GM12878 (cell line): ENCODE measurements around the gene PCDHGA4. TPM values are rescaled to one million over a fixed set of nuclear protein-coding genes. Genes with fewer than 3 reads are reported as not detected.

Source experiments
- ATAC-seq: fragments of 200-7000 bp; cut with Tn5 transposase; 3 replicates; pipeline ENCODE4 v1.9.1; 2020; ENCODE audit warnings: mild to moderate bottlenecking, moderate library complexity
- BruUV-seq: library from RNA; stranded (reverse); fragments of 400-500 nt; replicated peaks from 2 replicates; lab custom pipeline; 2021; lab: Mats Ljungman, UMichigan
- CTCF ChIA-PET: fragments of 300-600 bp; sonication (Branson Sonifier 250); formaldehyde crosslinking; extraction: SDS; loops from one replicate; lab custom pipeline; 2021; ENCODE audit warnings: inconsistent platforms; lab: Yijun Ruan, JAX
- POLR2A ChIA-PET: fragments of 350-600 bp; formaldehyde crosslinking; extraction: SDS; loops from one replicate; lab custom pipeline; 2021; ENCODE audit warnings: inconsistent platforms; lab: Charles Lee
- RAD21 ChIA-PET: fragments of 300-600 bp; sonication (Branson Sonifier 250); formaldehyde crosslinking; loops from one replicate; lab custom pipeline; 2023; ENCODE audit warnings: antibody characterized with exemption; ENCODE audit not compliant: unreplicated experiment; lab: Charles Lee
- SMC1A ChIA-PET: fragments of 300-600 bp; sonication (Branson Sonifier 250); formaldehyde crosslinking; loops from one replicate; lab custom pipeline; 2023; ENCODE audit not compliant: unreplicated experiment, uncharacterized antibody; lab: Charles Lee
- DNase-seq: peaks from one replicate; pipeline ENCODE4 v3.0.0-alpha.2; 2011; ENCODE audit warnings: low read depth, low spot score
- FAIRE-seq: peaks from 3 replicates; lab custom pipeline; 2011; peaks lifted over from hg19 to GRCh38; lab: Jason Lieb, UNC
- H2AFZ ChIP-seq: 2 replicates; pipeline ENCODE4 v1.6.0; 2011; ENCODE audit warnings: low read depth, low read length, control low read depth; ENCODE audit not compliant: control insufficient read depth
- H3K27ac ChIP-seq: 2 replicates; pipeline ENCODE4 v1.5.1; 2011; ENCODE audit warnings: control low read depth; ENCODE audit not compliant: control insufficient read depth, insufficient read depth
- H3K27me3 ChIP-seq, 2 experiments: replicated peaks in 1 of 2; 2 replicates each; pipeline versions ENCODE4 v1.6.0 to v1.6.1; 2011; ENCODE audit warnings: low read length in 1 of 2; ENCODE audit not compliant: control insufficient read depth in 2 of 2, insufficient read depth in 2 of 2
- H3K36me3 ChIP-seq, 2 experiments: 2 replicates each; pipeline ENCODE4 v1.5.1; 2011; ENCODE audit warnings: low read length in 1 of 2; ENCODE audit not compliant: control insufficient read depth in 2 of 2, insufficient read depth in 2 of 2
- H3K4me1 ChIP-seq: 2 replicates; pipeline ENCODE4 v1.6.1; 2011; ENCODE audit warnings: mild to moderate bottlenecking, low read length, moderate library complexity, mixed read lengths; ENCODE audit not compliant: control insufficient read depth, insufficient read depth
- H3K4me2 ChIP-seq: 2 replicates; pipeline ENCODE4 v1.6.0; 2011; ENCODE audit warnings: control low read depth; ENCODE audit not compliant: control insufficient read depth, insufficient read depth
- H3K4me3 ChIP-seq: fragments of 200-600 bp; sonication (generic); 2 replicates; pipeline ENCODE4 v1.5.1; 2016
- H3K79me2 ChIP-seq: 2 replicates; pipeline ENCODE4 v1.6.0; 2011; ENCODE audit warnings: low read length; ENCODE audit not compliant: control insufficient read depth, insufficient read depth
- H3K9ac ChIP-seq: 2 replicates; pipeline ENCODE4 v1.8.0; 2011; ENCODE audit warnings: low read length, control low read depth, mixed read lengths; ENCODE audit not compliant: control insufficient read depth, insufficient read depth
- H3K9me3 ChIP-seq: replicated peaks from 3 replicates; pipeline ENCODE4 v1.5.1; 2011; ENCODE audit warnings: mild to moderate bottlenecking, low read length; ENCODE audit not compliant: control insufficient read depth, insufficient read depth
- H4K20me1 ChIP-seq: 2 replicates; pipeline ENCODE4 v1.6.0; 2011; ENCODE audit not compliant: control insufficient read depth, insufficient read depth
- JUND ChIP-seq: IDR thresholded peaks from 2 replicates; pipeline ENCODE4 v1.6.1; 2012; ENCODE audit warnings: low read depth, mild to moderate bottlenecking, low read length, improper control_type of control experiment, moderate library complexity
- NR2F1 ChIP-seq: fragments of 450-650 bp; conservative IDR thresholded peaks from 2 replicates; pipeline ENCODE4 v1.6.1; 2017; ENCODE audit warnings: mild to moderate bottlenecking
- POLR2AphosphoS5 ChIP-seq: IDR thresholded peaks from 2 replicates; pipeline ENCODE4 v1.6.1; 2011; ENCODE audit warnings: mild to moderate bottlenecking, low read length, inconsistent platforms
- SKIL ChIP-seq: fragments of 450-650 bp; IDR thresholded peaks from 2 replicates; pipeline ENCODE4 v1.6.1; 2017; ENCODE audit warnings: mild to moderate bottlenecking, low read depth, inconsistent platforms; ENCODE audit not compliant: poor library complexity, severe bottlenecking
- ZBTB33 ChIP-seq: fragments of 450-650 bp; IDR thresholded peaks from 2 replicates; pipeline ENCODE4 v1.6.1; 2017; ENCODE audit warnings: mild to moderate bottlenecking
- ZNF687 ChIP-seq: fragments of 450-650 bp; IDR thresholded peaks from 2 replicates; pipeline ENCODE4 v1.6.1; 2017; ENCODE audit warnings: mild to moderate bottlenecking, moderate library complexity
- WGBS: methylation state at CpG from one replicate; pipeline ENCODE4 v1.1.6; 2016; ENCODE audit warnings: low lambda C conversion rate; ENCODE audit not compliant: insufficient replicate concordance, insufficient coverage; ENCODE audit errors: missing lambda C conversion rate; 5-methylcytosine and 5-hydroxymethylcytosine counted together
- in situ Hi-C: fragments of 300-500 bp; cut with MboI; formaldehyde crosslinking; loops from 9 replicates; pipeline ENCODE4 v1.14.3; 2018; ENCODE audit warnings: mixed read lengths
- intact Hi-C: fragments of 100-400 bp; cut with micrococcal nuclease; formaldehyde crosslinking; loops from one replicate; pipeline ENCODE4 v1.14.2; 2022; ENCODE audit not compliant: unreplicated experiment
- polyA plus RNA-seq, 11 experiments: library from polyadenylated mRNA; depleted of rRNA in 4 of 11; unstranded in 6 of 11; stranded (reverse) in 5 of 11; fragments of >200 nt; fragmentation: Nextera tagmentation in 4 of 11; fragmentation: Illumina TruSeq in 1 of 11; extraction: Ambion mirVana in 4 of 11; extraction: Trizol in 1 of 11; gene quantifications; 1 replicate in 1 of 11; 2 replicates in 10 of 11; pipeline versions ENCODE4 v1.2.1 to v1.2.3, GENCODE V29; 2011 to 2016; ENCODE audit warnings: inconsistent platforms in 2 of 11, missing spikeins in 2 of 11, low read depth in 1 of 11
- total RNA-seq, 4 experiments: library from RNA; depleted of rRNA in 3 of 4; stranded (reverse); fragments of >200 nt in 3 of 4; fragmentation: Illumina TruSeq in 1 of 4; extraction: Trizol in 1 of 4; gene quantifications; 2 replicates each; pipeline versions ENCODE4 v1.2.1 to v1.2.3, GENCODE V29; 2013 to 2021

Gene PCDHGA4
- total and polyA plus RNA-seq, 10 of the 15 experiments (the other 5 are each of a cell fraction or from before 2014, with no cell fraction given) = 0.09 to 0.17 (median 0.13) TPM; not detected in 3

GRCh38 chr5:141382469-141383294 lies 27.9 kb downstream of the PCDHGA4 start, which contains the start of gene PCDHGA7:
Gene PCDHGA7 (plus strand): TSS chr5:141382742. CDS start chr5:141382900, 158 bp downstream.
- no peaks in the 10 kb centered on the region for H3K4me1 ChIP-seq
- in situ Hi-C loops (no loop called here), intact Hi-C loops (no loop called here)
- no peaks in the 10 kb centered on the region; the same call in 2 of the 3 replicates for H3K9me3 ChIP-seq
- no peak for ATAC-seq
- H3K27ac ChIP-seq = no peak within 1 kb of the TSS
- H4K20me1 ChIP-seq = no peaks in the 10 kb centered on the region
- CTCF ChIA-PET = interaction anchor here (0.8 to 1.5 kb wide), 2 partner anchors 9 to 175 kb away, joined by 3 read pairs; no protein-coding TSS in a partner anchor
- no peaks in the 10 kb centered on the region for H3K36me3 ChIP-seq
- no peak within 1 kb of the TSS for H3K9ac ChIP-seq
- DNase-seq = no peak
- WGBS = 13% methylated on average over 37 of the region's 37 CpGs
- POLR2A ChIA-PET = no interaction called here
- H3K4me2 ChIP-seq = no peak within 1 kb of the TSS
- SMC1A ChIA-PET = no interaction called here
- no peak for FAIRE-seq
- no TSS peak for BruUV-seq
- RAD21 ChIA-PET = no interaction called here
- TF ChIP-seq ZBTB33 = no peak
- no peak for TF ChIP-seq ZNF687
- no peak for TF ChIP-seq JUND
- TF ChIP-seq SKIL = no peak
- TF ChIP-seq NR2F1 = no peak
- no peak for TF ChIP-seq POLR2AphosphoS5
- H3K27me3 ChIP-seq = no peaks in the 10 kb centered on the region
- no peaks in the 10 kb centered on the region for H3K79me2 ChIP-seq
- H3K4me3 ChIP-seq = no peak within 1 kb of the TSS
- no peak within 1 kb of the TSS for H2AFZ ChIP-seq
